Adrenal gland (tissue), 12 donors: ENCODE measurements around the gene CAMSAP2. TPM values are rescaled to one million over a fixed set of nuclear protein-coding genes. Genes with fewer than 3 reads are reported as not detected.

Source experiments
- DNase-seq, 7 donors: peaks; one replicate each; pipeline ENCODE4 v3.0.0-alpha.2; 2019 to 2020
- H3K27ac ChIP-seq, 5 donors: fragments of 200-600 bp; sonication (generic) in 4 of 5; 1 replicate in 3 of 5; 2 replicates in 2 of 5; pipeline versions ENCODE4 v1.5.1 to v1.8.0; 2016 to 2020; ENCODE audit warnings: mild to moderate bottlenecking in 1 of 5
- H3K27me3 ChIP-seq: fragments of 200-600 bp; 2 replicates; pipeline ENCODE4 v1.8.0; 2021
- H3K36me3 ChIP-seq, 2 donors: fragments of 200-600 bp; replicated peaks in 1 of 2; 1 replicate in 1 of 2; 2 replicates in 1 of 2; pipeline versions ENCODE4 v1.5.1 to v1.8.0; 2018 to 2022
- H3K4me1 ChIP-seq, 2 donors: fragments of 200-600 bp; replicated peaks in 1 of 2; 1 replicate in 1 of 2; 2 replicates in 1 of 2; pipeline versions ENCODE4 v1.5.1 to v1.8.0; 2018 to 2021
- H3K4me3 ChIP-seq, 4 donors: fragments of 200-600 bp; sonication (generic) in 3 of 4; one replicate each; pipeline ENCODE4 v1.5.1; 2016 to 2018
- H3K9me3 ChIP-seq, 3 donors: fragments of 200-600 bp; sonication (generic) in 1 of 3; replicated peaks in 1 of 3; 1 replicate in 2 of 3; 2 replicates in 1 of 3; pipeline versions ENCODE4 v1.5.1 to v1.8.0; 2016 to 2021
- POLR2A ChIP-seq, 2 donors: fragments of 450-650 bp; IDR thresholded peaks; one replicate each; pipeline ENCODE4 v1.6.1; 2017; ENCODE audit warnings: antibody characterized with exemption in 2 of 2, mild to moderate bottlenecking in 2 of 2, moderate library complexity in 1 of 2
- WGBS, 4 donors: extraction: QIAGEN DNeasy Blood & Tissue Kit in 2 of 4; methylation state at CpG; one replicate each; pipeline versions ENCODE4 v1.1.5 to v1.1.7; 2013 to 2017; 5-methylcytosine and 5-hydroxymethylcytosine counted together
- intact Hi-C, 2 donors: fragments of 100-400 bp; cut with DNase I; formaldehyde crosslinking; loops; one replicate each; pipeline versions ENCODE4 v1.14.1 to v1.15.0; 2022 to 2023
- polyA plus RNA-seq, 3 donors: library from polyadenylated mRNA; stranded (reverse); fragments of 200-250 nt in 2 of 3; fragments of 350-450 nt in 1 of 3; fragmentation: Illumina TruSeq in 1 of 3; extraction: RNeasy Lipid Tissue Mini Kit (QIAGEN cat#74804) in 1 of 3; gene quantifications; one replicate each; pipeline ENCODE4 v1.2.3, GENCODE V29; 2013 to 2014
- total RNA-seq, 9 donors: library from RNA; depleted of rRNA in 4 of 9; stranded (reverse); fragments of >200 nt in 4 of 9; fragments of 120-200 nt in 1 of 9; fragmentation: NEBNext Ultra II Directional in 1 of 9; extraction: Animal tissue kit (Norgen Biotek cat#: 25700) in 1 of 9; gene quantifications; one replicate each; pipeline versions ENCODE4 v1.1.0 to v1.2.4, GENCODE V29; 2013 to 2023
- TF ChIP-seq, protein P1 (sequence below), 6 experiments: fragments of 450-650 bp in 4 of 6; fragments of 200-600 bp in 2 of 6; sonication (generic) in 1 of 6; IDR thresholded peaks; 1 replicate in 5 of 6; 2 replicates in 1 of 6; pipeline versions ENCODE4 v1.5.1 to v1.8.0; 2016 to 2021; ENCODE audit warnings: antibody characterized with exemption in 6 of 6, mild to moderate bottlenecking in 2 of 6, moderate library complexity in 1 of 6
- donor health status: healthy with polysubstance abuse.
- donor health status: Bipolar disorder and iron deficiency.
- donor health status: DM: yes; HTN: yes; CAD: no.
- donor health status: DM: no; HTN: no; CAD: no.
- donor health status: DM: no; HTN: no; CAD: no.
- donor health status: DM: yes; HTN: yes; CAD: no.

CAMSAP2 gene
- total and polyA plus RNA-seq, 12 donors = 22.3 to 62.6 (median 33.0) TPM

DNA sequence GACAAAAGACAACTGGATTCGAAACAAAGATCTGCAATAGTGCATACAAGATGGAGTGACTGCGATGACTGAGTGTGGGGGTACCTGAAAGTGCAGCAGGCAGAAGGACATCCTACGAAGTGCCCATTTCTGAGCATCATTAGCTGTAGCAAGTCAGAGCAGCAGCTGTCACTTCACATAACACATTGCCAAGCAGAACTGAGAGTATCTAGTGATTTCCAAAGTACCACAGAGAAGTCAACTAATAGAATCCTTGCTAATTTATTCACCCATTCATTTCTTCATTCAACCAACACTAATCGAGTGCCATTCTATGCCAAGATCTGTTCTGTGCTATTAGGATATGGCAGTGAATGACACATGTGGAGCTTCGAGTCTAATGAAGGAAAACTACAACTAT lies 31.6 kb upstream of the CAMSAP2 start:
- no peaks in the 10 kb centered on the region for H3K27me3 ChIP-seq
- no peaks in the 10 kb centered on the region for H3K36me3 ChIP-seq
- intact Hi-C loops = no loop called here
- DNase-seq = no peak
- WGBS, 4 donors = 82 to 98% (median 93%) methylated on average over 5 of the region's 5 CpGs
- H3K27ac ChIP-seq = peak overlapping the region in 1 of 5 donors; percentile 72
- no peak overlapping the region for H3K4me3 ChIP-seq
- H3K4me1 ChIP-seq = peaks cover 0 to 7% of the 10 kb centered on the region in 2 donors
- no peak for TF ChIP-seq POLR2A (IDR thresholded peaks at IDR 0.05)
- TF ChIP-seq, protein P1, sequence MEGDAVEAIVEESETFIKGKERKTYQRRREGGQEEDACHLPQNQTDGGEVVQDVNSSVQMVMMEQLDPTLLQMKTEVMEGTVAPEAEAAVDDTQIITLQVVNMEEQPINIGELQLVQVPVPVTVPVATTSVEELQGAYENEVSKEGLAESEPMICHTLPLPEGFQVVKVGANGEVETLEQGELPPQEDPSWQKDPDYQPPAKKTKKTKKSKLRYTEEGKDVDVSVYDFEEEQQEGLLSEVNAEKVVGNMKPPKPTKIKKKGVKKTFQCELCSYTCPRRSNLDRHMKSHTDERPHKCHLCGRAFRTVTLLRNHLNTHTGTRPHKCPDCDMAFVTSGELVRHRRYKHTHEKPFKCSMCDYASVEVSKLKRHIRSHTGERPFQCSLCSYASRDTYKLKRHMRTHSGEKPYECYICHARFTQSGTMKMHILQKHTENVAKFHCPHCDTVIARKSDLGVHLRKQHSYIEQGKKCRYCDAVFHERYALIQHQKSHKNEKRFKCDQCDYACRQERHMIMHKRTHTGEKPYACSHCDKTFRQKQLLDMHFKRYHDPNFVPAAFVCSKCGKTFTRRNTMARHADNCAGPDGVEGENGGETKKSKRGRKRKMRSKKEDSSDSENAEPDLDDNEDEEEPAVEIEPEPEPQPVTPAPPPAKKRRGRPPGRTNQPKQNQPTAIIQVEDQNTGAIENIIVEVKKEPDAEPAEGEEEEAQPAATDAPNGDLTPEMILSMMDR (IDR thresholded peaks at IDR 0.05) = no peak
- H3K9me3 ChIP-seq = no peaks in the 10 kb centered on the region

DNA sequence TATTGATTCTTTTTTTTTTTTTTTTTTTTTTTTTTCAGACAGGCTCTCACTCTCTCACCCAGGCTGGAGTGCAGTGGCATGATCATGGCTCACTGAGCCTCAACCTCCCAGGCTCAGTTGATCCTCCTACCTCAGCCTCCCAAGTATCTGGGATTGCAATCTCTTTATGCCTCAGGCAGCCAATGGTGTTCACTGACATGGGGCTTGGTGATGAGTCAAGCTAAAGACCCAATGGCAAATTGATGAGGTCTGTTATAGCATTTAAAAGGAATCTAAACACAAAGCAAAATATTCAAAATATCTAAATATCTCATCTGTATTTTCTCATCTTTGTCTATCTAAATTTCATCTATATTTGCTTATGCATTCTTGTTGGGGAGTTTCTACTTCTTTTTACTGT lies 30.5 kb upstream of the CAMSAP2 start:
- no peak overlapping the region for H3K4me3 ChIP-seq
- peaks cover 0 to 7% of the 10 kb centered on the region in 2 donors for H3K4me1 ChIP-seq
- TF ChIP-seq POLR2A (IDR thresholded peaks at IDR 0.05) = no peak
- TF ChIP-seq, protein P1 (IDR thresholded peaks at IDR 0.05) = no peak
- no peak for DNase-seq
- no peak overlapping the region for H3K27ac ChIP-seq
- no peaks in the 10 kb centered on the region for H3K27me3 ChIP-seq
- no peaks in the 10 kb centered on the region for H3K36me3 ChIP-seq
- H3K9me3 ChIP-seq = no peaks in the 10 kb centered on the region
- intact Hi-C loops = no loop called here

DNA sequence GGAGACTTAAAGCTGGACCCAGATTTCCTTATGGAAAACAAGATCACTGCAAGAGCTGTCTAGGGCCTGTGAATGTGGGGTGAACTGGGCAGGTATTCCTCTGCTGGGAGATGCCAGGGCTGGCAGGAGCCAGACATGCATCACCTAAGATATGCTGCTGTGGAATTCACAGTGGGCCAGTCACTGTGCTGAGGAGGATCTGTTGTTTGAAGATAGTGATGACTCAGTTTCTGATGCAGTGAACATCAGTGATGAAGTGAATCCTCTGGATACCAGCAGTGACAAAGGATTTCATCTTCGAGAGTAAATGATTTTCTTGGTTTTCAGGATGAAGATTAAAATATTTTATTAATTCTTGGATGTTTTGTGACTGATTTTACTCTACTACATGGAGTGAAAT lies 29.9 kb upstream of the CAMSAP2 start:
- H3K9me3 ChIP-seq = no peaks in the 10 kb centered on the region
- intact Hi-C loops = no loop called here
- TF ChIP-seq, protein P1 (IDR thresholded peaks at IDR 0.05) = no peak
- TF ChIP-seq POLR2A (IDR thresholded peaks at IDR 0.05) = no peak
- WGBS, 4 donors = 70 to 87% (median 84%) methylated on average over 1 of the region's 1 CpG
- peaks cover 0 to 7% of the 10 kb centered on the region in 2 donors for H3K4me1 ChIP-seq
- H3K27ac ChIP-seq = no peak overlapping the region
- no peaks in the 10 kb centered on the region for H3K27me3 ChIP-seq
- no peak overlapping the region for H3K4me3 ChIP-seq
- no peaks in the 10 kb centered on the region for H3K36me3 ChIP-seq
- peak in 1 of 7 donors; percentile 8 for DNase-seq

DNA sequence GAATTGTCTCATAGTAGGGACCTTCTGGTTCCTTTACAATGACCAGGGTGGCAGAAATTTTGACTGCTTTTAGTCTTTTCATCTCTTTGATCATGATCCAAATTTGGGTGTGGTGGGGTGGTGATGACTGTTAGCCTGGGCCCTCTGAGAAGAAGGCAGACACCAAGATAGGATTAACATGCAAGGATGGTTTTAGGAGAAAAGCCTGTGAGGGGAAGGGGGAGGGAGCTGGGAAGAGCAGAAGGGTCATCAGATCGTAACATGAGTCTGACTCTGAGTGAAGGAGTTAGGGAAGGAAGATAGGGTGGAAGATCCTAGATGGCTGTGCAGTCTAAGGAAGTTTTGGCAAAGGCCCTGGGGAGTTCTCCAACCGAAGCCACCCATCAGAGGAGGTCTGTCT lies 28.5 kb upstream of the CAMSAP2 start:
- no peaks in the 10 kb centered on the region for H3K36me3 ChIP-seq
- WGBS, 4 donors = 77 to 97% (median 90%) methylated on average over 2 of the region's 2 CpGs
- no peak for TF ChIP-seq POLR2A (IDR thresholded peaks at IDR 0.05)
- TF ChIP-seq, protein P1 (IDR thresholded peaks at IDR 0.05) = no peak
- intact Hi-C loops = no loop called here
- H3K27me3 ChIP-seq = no peaks in the 10 kb centered on the region
- H3K27ac ChIP-seq = no peak overlapping the region
- H3K4me3 ChIP-seq = no peak overlapping the region
- no peaks in the 10 kb centered on the region for H3K9me3 ChIP-seq
- no peak for DNase-seq
- peaks cover 0 to 7% of the 10 kb centered on the region in 2 donors for H3K4me1 ChIP-seq
